ENCODE data around the gene SPINT3. TPM values are rescaled to one million over a fixed set of nuclear protein-coding genes. Genes with fewer than 3 reads are reported as not detected.
A peak's percentile ranks its signal among the peaks of the same experiment; 100 is the strongest.

The SPINT3 gene
- total RNA-seq, 6 experiments from 2014 or later = not detected

- no peak overlapping the region for H3K27ac Mint-ChIP-seq
- peak; percentile 14 for DNase-seq
- H3K9me3 Mint-ChIP-seq = no peaks in the 10 kb centered on the region
- no peak overlapping the region for H3K4me3 Mint-ChIP-seq
- TF ChIP-seq CTCF (IDR thresholded peaks at IDR 0.05) = no peak; the same call in 1 of the 2 replicates
- peaks cover 8% of the 10 kb centered on the region; the same call in 1 of the 2 replicates for H3K27me3 Mint-ChIP-seq (ENCODE audit: insufficient read depth)
- peaks cover 4% of the 10 kb centered on the region; the same call in 1 of the 2 replicates for H3K4me1 Mint-ChIP-seq (ENCODE audit: low read depth)
- no peaks in the 10 kb centered on the region for H3K36me3 Mint-ChIP-seq (ENCODE audit: low read depth)
These were observed 22.9 kb upstream of the SPINT3 start for GRCh38 chr20:45538209-45538799.

GRCh38 chr20:45527294-45527693, 11.9 kb upstream of the SPINT3 start:
- H3K4me1 Mint-ChIP-seq (ENCODE audit: low read depth) = no peaks in the 10 kb centered on the region
- no peak overlapping the region for H3K4me3 Mint-ChIP-seq
- H3K27me3 Mint-ChIP-seq (ENCODE audit: insufficient read depth) = peaks cover 25% of the 10 kb centered on the region
- H3K9me3 Mint-ChIP-seq = no peaks in the 10 kb centered on the region
- no peaks in the 10 kb centered on the region for H3K36me3 Mint-ChIP-seq (ENCODE audit: low read depth)
- no peak for DNase-seq
- TF ChIP-seq CTCF (IDR thresholded peaks at IDR 0.05) = no peak
- no peak overlapping the region for H3K27ac Mint-ChIP-seq

- no peak for TF ChIP-seq CTCF (IDR thresholded peaks at IDR 0.05)
- Mint-ChIP-seq H3K36me3 (ENCODE audit: low read depth) (no peaks in the 10 kb centered on the region), H3K4me1 (ENCODE audit: low read depth) (no peaks in the 10 kb centered on the region), H3K4me3 (no peak overlapping the region), H3K27ac (no peak overlapping the region), H3K27me3 (ENCODE audit: insufficient read depth) (peaks cover 20% of the 10 kb centered on the region), H3K9me3 (no peaks in the 10 kb centered on the region)
- no peak for DNase-seq
These were observed 8.4 kb upstream of the SPINT3 start for GRCh38 chr20:45523821-45524220.

GRCh38 chr20:45518282-45518681, 2.9 kb upstream of the SPINT3 start:
- no peaks in the 10 kb centered on the region for H3K9me3 Mint-ChIP-seq
- no peak overlapping the region for H3K4me3 Mint-ChIP-seq
- H3K36me3 Mint-ChIP-seq (ENCODE audit: low read depth) = no peaks in the 10 kb centered on the region
- H3K27ac Mint-ChIP-seq = no peak overlapping the region
- peaks cover 11% of the 10 kb centered on the region; the same call in 1 of the 2 replicates for H3K27me3 Mint-ChIP-seq (ENCODE audit: insufficient read depth)
- TF ChIP-seq CTCF (IDR thresholded peaks at IDR 0.05) = no peak
- H3K4me1 Mint-ChIP-seq (ENCODE audit: low read depth) = no peaks in the 10 kb centered on the region
- DNase-seq = no peak

GRCh38 chr20:45510242-45510862, 5.1 kb downstream of the SPINT3 start:
- Mint-ChIP-seq H3K36me3 (ENCODE audit: low read depth) (no peaks in the 10 kb centered on the region), H3K27me3 (ENCODE audit: insufficient read depth) (peaks cover 6% of the 10 kb centered on the region; the same call in 1 of the 2 replicates), H3K4me1 (ENCODE audit: low read depth) (no peaks in the 10 kb centered on the region), H3K27ac (no peak overlapping the region), H3K9me3 (no peaks in the 10 kb centered on the region), H3K4me3 (no peak overlapping the region)
- no peak for TF ChIP-seq CTCF (IDR thresholded peaks at IDR 0.05)
- no peak for DNase-seq

Data from HFFc6 (cell line).